Raji (cell line): ENCODE measurements around the gene ATP11C.

ENCODE experiments used
- POLR2A ChIP-seq: IDR thresholded peaks from 2 replicates; pipeline ENCODE4 v1.6.1; 2011; ENCODE audit warnings: low read depth, low read length, control low read depth; ENCODE audit not compliant: insufficient read depth

Gene ATP11C

DNA sequence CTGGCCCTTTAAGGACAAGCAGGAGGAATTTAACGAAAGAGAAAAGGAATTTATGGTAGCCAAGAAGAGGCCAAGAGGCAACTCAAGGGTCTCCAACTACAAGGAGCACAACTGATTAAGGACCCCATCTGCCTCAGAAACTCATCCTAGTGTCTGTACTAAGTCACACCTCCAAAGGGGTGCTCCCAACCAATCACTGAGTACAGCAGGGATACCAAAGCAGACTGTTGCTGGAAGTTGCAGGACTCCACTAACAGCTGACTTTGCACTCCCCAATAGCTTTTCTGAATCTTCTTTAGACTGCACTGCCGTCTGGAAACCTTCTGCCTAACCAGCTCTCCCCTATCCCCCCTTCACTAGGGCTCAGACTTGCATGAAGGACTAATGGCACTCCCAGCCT, 50.6 kb downstream of the ATP11C start:
- TF ChIP-seq POLR2A: no peak

DNA sequence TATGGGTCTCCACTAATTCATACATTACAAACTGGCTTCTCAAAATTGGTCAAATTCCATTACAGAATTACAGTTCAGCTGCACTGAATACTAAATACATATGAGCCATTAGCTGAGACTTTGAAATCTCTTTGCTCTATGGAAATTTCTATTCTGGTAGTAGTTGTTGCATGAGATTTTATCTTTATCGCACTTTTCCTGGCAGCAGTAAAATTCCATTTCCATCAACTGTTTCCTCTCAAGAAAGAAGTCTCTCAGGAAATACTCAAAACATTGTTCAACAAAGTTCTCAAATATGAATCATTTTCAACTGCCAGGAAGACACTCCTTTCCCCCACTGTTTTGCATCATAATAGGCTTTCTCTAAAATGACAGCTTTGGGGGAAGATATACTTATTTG, 51.3 kb downstream of the ATP11C start:
- no peak for TF ChIP-seq POLR2A

DNA sequence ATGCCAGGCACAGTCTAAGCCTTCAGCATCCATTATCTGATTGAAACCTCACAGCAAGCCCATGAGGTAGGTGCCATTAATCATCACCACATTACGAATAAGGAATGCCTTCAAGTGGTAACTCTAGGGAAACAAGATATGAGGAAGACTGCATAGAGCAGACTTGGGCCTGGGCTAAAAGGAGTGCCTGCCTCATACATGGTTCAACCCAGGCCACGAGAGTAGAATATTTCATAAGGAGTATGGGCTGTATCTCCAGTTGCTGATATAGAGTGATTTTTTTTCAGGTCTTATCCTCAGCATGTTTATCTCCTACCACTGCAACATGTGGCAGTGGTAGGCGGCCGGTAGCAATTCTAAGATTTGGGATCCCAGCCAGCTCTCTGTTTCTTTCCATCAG, 51.7 kb downstream of the ATP11C start:
- TF ChIP-seq POLR2A: no peak

DNA sequence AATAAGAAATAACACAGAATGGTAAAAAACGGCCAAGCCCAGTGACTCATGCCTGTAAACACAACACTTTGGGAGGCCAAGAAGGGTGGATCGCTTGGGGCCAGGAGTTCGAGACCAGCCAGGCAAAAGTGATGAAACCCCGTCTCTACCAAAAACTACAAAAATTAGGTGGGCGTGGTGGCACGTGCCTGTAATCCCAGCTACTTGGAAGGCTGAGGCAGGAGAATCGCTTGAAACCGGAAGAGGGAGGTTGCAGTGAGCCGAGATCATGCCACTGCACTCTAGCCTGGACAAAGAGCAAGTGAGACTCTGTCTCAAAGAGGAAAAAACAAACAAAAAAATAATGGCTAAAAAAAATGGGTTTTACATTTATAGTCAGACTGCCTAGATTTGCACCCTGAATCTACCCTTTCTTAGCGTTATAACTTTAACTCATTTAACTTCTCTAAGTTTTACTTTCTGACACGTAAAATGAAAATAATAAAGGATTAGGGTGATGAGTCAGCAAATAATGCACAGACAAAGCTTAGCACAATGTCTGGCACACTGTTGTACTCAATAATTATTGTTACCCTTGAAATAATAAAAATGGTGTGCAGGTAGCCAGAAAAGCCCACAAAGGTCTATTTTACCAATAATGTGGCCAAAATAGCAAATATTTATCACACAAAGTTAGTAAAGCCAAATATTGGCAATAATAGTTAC, 55.0 kb downstream of the ATP11C start:
- no peak for TF ChIP-seq POLR2A

DNA sequence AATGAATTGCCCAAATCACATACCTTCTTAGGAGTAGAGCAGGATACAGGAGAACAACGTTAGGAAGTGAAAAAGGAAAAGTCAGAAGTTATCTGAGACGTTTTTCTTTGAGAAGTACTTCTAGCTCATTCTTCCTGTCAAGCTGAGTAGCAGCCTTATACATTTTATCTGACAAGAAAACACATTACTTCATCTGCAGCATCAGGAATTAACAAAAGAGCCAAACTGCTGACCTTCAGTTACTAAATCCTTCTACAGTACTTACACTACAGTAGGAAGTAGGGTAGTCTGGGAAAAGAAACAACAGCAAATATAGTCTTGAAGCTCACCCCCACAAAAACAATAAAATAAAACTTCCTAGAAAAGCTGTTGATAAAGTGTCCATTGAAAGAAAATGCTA, 57.0 kb downstream of the ATP11C start:
- TF ChIP-seq POLR2A: no peak

DNA sequence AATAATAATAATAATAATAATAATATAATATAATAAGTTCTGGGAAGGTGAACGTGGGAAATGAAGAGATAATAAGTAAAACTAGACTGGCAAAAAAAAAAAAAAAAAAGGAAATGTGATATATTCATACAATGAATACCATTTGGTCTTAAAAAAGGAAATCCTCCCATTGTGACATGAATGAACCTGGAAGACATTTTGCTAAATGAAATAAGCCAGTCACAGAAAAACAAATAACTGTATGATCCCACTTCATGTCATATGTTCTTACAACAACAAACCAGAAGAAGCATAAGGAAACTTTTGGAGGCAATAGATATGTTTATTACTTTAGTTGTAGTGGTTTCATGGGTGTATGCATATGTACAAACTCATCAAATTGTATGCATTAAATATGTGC, 63.1 kb downstream of the ATP11C start:
- TF ChIP-seq POLR2A: no peak

DNA sequence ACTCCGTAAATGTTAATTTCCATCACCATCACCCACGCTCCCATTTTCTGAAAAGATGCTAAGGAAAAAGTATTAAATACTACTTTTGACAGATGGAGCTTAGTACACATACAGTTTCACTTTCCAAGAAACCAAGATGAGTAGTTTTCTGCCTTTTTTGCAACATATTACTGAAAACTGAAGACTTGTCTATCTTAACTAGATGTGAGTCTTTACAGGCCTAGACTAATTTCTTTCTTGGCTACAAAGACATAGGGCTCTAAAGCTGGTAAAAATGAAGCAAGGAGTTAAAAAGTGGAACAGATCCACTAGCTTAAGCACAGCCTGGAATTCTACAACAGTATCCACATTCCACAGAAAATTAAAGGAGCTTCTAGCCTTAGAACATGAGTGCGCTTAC, 68.2 kb downstream of the ATP11C start:
- TF ChIP-seq POLR2A: no peak

DNA sequence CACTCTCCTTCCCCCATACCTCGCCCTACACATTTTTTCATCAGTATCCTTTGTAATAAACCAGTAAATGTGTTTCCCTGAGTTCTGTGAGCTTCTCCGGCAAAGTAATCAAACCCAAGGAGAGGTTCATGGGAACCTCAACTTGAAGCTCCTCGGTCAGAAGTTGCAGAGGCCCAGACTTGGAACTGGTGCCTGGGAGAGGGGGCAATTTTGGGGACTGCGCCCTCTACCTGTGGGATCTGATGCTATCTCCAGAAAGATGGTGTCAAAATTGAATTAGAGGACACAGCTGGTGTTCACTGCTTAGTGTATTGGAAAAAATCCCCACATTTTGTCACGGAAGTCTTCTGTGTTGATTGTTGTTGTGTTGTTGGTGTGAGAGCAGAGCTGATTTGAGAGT, 70.6 kb downstream of the ATP11C start:
- no peak for TF ChIP-seq POLR2A

GRCh38 chrX:139851730-139852129, 81.1 kb downstream of the ATP11C start:
- no peak for TF ChIP-seq POLR2A

GRCh38 chrX:139850968-139851367, 81.9 kb downstream of the ATP11C start:
- TF ChIP-seq POLR2A: no peak

DNA sequence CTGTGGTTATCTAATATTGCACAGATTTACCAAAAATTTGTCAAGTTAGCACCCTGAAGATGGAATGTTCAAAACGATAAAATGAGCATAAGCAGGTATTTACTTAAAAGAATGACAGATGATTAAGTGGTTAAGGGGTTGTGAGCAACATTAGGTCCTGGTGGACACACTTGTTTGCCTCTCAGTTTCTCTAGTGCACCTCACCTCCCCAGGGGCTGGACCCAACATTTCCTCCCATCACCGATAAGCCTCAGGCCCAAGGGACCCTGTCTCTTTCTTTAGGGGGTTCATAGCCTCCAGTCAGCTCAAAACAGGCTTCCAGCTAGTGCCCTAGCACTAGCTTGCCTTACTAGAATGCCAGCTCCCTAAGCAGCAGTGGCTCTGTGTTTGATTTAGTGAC, 88.0 kb downstream of the ATP11C start:
- no peak for TF ChIP-seq POLR2A

DNA sequence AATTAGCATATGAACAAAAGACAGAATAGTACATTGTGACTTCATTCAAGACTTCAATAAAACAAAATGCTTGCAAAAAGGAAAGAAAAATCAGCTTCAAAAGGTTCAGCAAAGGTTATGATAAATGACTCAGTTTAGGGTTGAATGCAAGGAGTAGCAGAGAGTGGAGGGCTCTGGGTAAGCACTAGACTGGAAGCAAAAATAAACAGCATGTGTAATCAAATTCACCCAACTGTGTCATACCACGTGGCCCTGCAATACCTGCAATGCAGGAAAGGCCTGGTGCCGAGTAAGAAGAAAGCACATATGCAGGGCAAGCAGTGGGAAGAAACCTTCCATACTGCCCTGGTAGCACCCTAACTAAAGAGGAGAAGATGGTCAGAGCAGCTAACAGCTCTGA, 88.7 kb downstream of the ATP11C start:
- TF ChIP-seq POLR2A: no peak

GRCh38 chrX:139842326-139843185, 90.3 kb downstream of the ATP11C start:
- TF ChIP-seq POLR2A: no peak

DNA sequence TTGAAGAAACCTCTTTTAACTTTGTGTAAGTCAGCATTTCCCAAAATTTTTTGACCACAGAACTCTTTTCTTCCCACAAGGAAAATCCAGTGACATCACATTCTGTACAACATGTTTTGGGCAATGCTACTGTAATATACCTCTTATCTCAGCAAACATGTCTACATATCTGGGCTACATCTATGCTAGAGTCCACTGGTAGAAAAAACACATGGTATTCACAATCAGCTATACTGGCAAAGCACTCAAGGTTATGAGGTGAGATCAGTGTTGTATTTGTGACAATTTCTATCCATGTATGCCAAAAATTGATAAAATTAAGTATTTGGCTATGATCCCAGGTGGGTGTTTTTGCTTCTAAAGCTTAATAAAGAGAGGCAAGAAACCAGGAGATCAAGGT, 98.0 kb downstream of the ATP11C start:
- no peak for TF ChIP-seq POLR2A

DNA sequence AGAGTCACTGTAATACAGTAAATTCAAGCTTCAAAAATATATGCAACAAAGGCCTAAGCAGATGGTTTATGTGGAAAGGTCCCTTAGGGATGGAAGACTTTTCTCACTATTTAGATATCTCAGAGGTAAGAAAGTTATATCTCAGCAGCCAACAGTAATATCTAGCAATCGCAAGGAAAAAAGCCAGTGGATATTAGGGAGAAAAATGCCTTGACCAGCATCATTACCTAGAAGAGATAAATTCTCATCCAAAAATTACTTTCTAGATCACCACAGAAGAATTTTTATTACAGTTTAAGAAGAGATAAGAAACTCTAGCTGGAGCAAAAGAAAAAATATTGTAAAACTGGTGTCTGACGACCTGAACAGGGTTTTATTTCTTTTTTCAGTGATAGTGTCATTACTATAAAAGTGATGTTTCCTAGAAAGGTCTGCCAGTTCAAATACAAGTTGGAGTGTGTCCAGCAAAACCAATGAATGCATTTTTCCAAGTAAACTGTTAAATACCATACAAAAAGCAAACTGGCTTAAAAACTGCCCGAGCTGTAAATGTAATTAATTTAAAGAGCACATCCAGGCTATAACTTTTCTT, 100.0 kb downstream of the ATP11C start:
- no peak for TF ChIP-seq POLR2A
